ENCODE results near the gene CES4A.
A peak's percentile ranks its signal among the peaks of the same experiment; 100 is the strongest.
"Not testable (repeated sequence)": the region's sequence is repeated elsewhere in the genome, so short reads cannot be mapped to it uniquely, and the experiment has no call there.

CES4A gene

GRCh38 chr16:66958857-66959703 lies 29.3 kb upstream of the CES4A start:
- DNase-seq: no peak

DNA sequence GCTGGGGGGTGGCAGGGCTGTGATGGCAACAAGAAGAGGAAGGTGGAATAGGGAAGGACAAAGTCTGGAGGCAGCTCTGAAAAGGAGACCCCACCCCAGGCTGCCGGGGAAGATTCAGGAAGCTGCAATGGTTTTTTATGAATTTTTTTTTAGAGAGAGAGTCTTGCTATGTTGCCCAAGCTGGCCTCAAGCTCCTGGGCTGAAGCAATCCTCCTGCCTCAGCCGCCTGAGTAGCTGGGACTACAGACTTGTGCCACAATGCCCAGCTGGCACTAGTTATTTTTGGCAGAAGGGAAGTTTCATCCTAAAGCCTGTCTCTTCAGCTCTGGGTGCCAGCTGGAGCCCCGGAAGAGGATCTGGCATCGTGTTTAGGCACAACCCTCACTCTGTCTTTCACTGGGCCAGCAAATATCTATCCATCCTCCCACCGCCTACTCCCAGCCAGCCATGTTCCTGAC lies 28.7 kb upstream of the CES4A start:
- DNase-seq: no peak

DNA sequence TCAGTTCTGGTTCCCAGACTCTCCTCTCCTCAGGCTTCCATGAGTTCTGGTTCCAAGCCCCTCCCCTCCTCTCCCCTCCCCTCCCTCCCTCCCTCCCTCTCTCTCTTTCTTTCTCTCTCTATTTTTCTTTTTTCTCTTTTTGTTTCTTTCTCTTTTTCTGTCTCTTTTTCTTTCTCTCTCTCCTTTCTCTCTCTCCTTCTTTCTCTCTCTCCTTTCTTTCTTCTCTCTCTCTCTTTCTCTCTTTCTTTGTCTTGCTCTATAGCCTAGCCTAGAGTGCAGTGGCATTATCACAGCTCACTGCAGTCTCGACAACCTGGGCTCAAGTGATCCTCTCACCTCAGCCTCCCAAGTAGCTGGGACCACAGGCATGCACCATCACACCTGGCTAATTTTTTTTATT lies 28.1 kb upstream of the CES4A start:
- DNase-seq: no peak

DNA sequence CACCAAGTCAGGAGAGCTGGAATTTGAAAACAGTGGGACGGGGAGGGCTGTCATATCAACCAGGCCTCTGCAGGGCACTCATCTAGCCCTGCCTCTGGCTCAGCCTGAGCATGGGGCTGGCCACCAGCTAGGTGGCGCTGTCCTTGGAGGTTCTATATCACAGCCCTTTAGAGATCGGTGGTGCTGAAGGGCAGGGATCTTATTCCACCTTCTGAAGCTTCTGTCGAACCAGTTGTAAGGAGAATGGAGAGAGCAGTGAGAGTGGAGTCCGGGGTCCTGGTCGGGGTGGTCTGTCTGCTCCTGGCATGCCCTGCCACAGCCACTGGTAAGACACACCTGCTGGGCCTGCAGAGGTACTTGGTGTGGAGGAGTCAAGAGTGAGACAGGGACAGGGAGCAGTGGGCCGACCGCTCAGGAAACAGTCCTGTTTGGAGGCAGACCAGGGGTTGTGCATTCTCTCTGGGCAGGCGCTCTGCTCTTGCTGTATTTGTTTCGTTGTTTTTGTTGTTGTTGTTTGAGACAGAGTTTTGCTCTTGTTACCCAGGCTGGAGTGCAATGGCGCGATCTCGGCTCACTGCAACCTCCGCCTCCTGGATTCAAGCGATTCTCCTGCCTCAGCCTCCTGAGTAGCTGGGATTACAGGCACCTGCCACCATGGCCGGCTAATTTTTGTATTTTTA lies 27.2 kb upstream of the CES4A start, which contains the start of gene CES3:
Gene CES3, plus strand, starts transcription at position 202 of the 680 bp plus-strand sequence. Its CDS starts 42 bp downstream, at position 244.
- peak in 2 of 4 experiments; percentile 10 to 43 for DNase-seq

- DNase-seq: no peak
Measured at GRCh38 chr16:66961914-66962313, 26.5 kb upstream of the CES4A start.

- no peak for DNase-seq
Measured at GRCh38 chr16:66964049-66964448, 24.3 kb upstream of the CES4A start.

DNA sequence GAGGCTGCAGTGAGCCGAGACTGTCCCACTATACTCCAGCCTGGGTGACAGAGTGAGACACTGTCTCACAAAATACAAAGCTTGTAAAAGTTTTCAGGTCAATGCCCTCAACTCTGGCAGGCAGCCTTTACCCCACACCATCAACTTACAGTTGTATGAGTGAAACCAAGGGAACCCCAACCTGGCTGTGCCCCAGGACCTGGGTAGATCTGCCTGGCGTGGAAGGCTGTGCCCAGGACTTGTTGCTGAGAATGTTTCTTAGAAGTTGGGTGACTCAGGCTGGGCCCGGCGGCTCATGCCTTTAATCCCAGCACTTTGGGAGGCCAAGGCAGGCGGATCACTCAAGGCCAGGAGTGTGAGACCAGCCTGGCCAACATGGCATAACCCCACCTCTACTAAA lies 19.5 kb upstream of the CES4A start:
- no peak for DNase-seq

- DNase-seq: no peak
Measured at GRCh38 chr16:66970775-66971720, 17.3 kb upstream of the CES4A start.

DNA sequence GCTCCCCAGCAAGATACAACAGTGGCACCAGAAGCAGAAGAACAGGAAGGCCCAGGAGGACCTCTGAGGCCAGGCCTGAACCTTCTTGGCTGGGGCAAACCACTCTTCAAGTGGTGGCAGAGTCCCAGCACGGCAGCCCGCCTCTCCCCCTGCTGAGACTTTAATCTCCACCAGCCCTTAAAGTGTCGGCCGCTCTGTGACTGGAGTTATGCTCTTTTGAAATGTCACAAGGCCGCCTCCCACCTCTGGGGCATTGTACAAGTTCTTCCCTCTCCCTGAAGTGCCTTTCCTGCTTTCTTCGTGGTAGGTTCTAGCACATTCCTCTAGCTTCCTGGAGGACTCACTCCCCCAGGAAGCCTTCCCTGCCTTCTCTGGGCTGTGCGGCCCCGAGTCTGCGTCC lies 15.4 kb upstream of the CES4A start:
- no peak for DNase-seq

GRCh38 chr16:66973716-66974115 lies 14.7 kb upstream of the CES4A start:
- no peak for DNase-seq

DNA sequence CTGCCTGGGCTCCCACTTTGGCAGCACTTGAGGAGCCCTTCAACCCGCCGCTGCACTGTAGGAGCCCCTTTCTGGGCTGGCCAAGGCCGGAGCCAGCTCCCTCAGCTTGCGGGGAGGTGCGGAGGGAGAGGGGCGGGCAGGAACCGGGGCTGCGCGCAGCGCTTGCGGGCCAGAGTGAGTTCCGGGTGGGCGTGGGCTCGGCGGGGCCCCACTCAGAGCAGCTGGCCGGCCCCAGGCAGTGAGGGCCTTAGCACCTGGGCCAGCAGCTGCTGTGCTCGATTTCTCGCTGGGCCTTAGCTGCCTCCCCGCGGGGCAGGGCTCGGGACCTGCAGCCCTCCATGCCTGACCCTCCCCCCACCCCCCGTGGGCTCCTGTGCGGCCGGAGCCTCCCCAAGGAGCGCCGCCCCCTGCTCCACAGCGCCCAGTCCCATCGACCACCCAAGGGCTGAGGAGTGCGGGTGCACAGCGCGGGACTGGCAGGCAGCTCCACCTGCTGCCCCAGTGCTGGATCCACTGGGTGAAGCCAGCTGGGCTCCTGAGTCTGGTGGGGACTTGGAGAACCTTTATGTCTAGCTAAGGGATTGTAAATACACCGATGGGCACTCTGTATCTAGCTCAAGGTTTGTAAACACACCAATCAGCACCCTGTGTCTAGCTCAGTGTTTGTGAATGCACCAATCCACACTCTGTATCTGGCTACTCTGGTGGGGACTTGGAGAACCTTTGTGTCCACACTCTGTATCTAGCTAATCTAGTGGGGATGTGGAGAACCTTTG lies 14.0 kb upstream of the CES4A start:
- DNase-seq: not testable (repeated sequence)

DNA sequence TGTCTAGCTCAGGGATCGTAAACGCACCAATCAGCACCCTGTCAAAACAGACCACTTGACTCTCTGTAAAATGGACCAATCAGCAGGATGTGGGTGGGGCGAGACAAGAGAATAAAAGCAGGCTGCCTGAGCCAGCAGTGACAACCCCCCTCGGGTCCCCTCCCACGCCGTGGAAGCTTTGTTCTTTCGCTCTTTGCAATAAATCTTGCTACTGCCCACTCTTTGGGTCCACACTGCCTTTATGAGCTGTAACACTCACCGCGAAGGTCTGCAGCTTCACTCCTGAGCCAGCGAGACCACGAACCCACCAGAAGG lies 13.5 kb upstream of the CES4A start:
- DNase-seq: peak in 1 of 4 experiments; percentile 15

GRCh38 chr16:66975302-66975893 lies 13.0 kb upstream of the CES4A start:
- DNase-seq: no peak

DNA sequence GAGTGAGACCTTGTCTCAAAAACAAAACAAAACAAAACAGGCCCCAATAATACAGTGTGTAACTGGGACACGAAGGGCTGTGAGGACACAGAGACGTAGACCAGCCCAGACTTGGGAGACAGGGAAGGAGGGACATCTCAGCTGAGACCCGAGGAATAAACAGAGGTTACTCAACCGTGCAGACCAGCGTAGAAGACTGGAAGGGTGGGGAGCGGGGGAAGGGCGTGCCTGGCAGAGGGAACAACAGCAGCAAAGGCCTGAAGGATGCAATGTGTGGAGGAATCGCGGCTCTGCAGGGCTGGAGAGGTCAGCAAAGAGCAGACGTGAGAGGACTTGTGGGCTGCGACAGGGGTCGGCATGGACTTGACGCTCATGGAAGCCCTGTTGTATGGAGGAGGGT lies 11.6 kb upstream of the CES4A start:
- no peak for DNase-seq

GRCh38 chr16:66977341-66978113 lies 10.9 kb upstream of the CES4A start:
- DNase-seq: peak; percentile 79 to 92 (median 84)

DNA sequence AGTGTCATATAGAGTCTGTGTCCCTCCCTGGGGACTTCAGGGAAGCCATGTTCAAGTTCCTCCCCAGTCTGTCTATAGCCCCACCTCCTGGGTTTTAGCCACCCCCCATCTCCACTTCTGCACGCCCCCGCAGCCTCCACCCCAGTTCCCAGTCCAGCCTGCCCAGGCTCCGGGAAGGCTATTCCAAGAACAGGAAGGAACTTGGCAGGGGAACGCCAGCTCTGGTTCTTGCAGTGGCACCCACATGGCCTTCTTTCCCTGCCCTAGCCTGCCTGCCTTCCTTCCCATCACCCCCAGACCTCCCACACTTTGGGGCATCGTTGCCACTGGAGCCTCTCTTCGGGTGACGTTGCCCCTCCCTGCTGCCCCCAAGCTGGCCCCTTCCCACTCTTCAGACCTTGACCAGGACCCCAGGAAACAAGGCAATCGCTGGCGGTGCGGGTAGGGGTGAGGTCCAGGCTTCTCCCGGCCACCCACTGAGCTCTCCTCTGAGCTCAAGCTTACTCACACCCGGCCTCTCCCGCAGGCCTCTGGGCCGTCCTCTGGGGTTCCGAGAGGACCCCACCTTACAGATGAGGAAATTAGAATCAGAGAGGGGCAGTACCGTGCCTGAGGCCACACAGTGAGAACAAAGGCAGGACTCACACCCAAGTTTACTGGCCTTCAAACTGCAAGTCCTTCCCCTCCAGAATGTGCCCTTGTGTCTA lies 9.2 kb upstream of the CES4A start:
- no peak for DNase-seq

GRCh38 chr16:66983033-66983432 lies 5.4 kb upstream of the CES4A start:
- DNase-seq: no peak

DNA sequence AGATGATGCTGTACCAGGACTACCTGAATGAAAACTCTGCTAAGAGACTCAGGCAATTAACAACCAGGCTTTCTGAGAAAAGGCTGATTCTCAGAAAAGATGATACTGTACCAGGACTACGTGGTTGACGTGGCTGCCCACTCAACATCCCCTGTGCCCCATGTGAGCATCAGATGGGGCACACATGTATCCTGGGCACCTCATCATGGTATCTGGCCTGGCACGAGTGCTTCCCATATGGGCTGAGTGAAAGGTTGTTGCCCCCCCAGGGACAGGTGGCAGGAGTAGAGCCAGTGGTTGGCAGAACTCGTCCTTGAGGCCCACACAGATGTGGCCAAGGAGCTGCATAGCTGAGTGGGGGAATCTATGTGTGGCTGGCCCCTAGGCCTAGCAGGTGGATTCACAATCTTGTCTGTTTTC lies 3.5 kb upstream of the CES4A start:
- no peak for DNase-seq

- no peak for DNase-seq
Measured at GRCh38 chr16:66986559-66986958, 1.8 kb upstream of the CES4A start.

DNA sequence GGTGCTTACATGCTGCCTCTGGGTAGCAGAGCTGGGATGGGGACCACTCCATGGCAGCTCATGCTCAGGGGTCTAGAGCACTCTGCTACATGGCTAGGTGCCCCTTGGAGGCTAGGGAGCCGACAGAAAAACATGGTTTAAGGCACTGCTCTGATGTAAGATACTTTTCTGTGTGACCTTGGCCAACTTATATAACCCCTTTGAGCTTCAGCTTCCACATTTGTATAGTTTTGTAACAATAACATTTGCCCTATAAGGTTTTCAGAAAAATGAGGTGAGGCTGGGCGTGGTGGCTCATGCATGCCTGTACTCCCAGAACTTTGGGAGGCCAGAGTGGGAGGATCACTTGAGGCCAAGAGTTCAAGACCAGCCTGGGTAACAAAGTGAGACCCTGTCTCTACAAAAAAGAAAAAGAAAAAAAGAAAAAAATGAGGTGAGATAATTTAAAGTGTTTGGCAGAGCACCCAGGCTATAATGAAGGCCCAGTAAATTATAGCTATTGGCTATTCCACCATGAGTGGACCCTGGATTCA lies 3.2 kb downstream of the CES4A start:
- no peak for DNase-seq
